ENCODE results near the gene FHIT. TPM values are rescaled to one million over a fixed set of nuclear protein-coding genes. Genes with fewer than 3 reads are reported as not detected.

Gene FHIT
- total and polyA plus RNA-seq, 2 of the 4 experiments (the other 2 are of a cell fraction): 0.07 TPM; not detected in 1

- no peak overlapping the region for H4K8ac ChIP-seq (ENCODE audit: low read depth in 2 of 2, low read length in 2 of 2)
- no peak overlapping the region for H3K18ac ChIP-seq (ENCODE audit: low read depth, low read length)
- intact Hi-C loops (cut with micrococcal nuclease) (no loop called here), in situ Hi-C loops (cut with MboI; ENCODE audit: low sequenced_read_pairs) (no loop called here), dilution Hi-C loops (cut with HindIII; ENCODE audit: low sequenced_read_pairs, unreplicated experiment) (no loop called here)
- CTCF ChIA-PET: no interaction called here
- no peaks in the 10 kb centered on the region for H3K9me3 ChIP-seq (ENCODE audit: control insufficient read depth, insufficient read depth, low read length)
- H3K14ac ChIP-seq (replicated peaks; ENCODE audit: low read depth, low read length): no peak overlapping the region
- no peak for ATAC-seq (ENCODE audit: low read depth)
- no TSS peak for BruUV-seq (replicated peaks)
- no peak overlapping the region for H3K4me3 ChIP-seq (ENCODE audit: insufficient read depth, low read depth, low read length)
- no peak overlapping the region for H3K4ac ChIP-seq (ENCODE audit: low read depth, low read length)
- no peak overlapping the region for H3K56ac ChIP-seq (ENCODE audit: extremely low read depth, insufficient read depth, low read length)
- no peak overlapping the region for H4K91ac ChIP-seq (ENCODE audit: insufficient read depth, low read depth, low read length)
- no peak overlapping the region for H2BK120ac ChIP-seq (ENCODE audit: low read depth, low read length)
- POLR2A ChIA-PET (ENCODE audit: unreplicated experiment): no interaction called here
- H2AK5ac ChIP-seq (ENCODE audit: low read depth, low read length): no peak overlapping the region
- no peak overlapping the region for H3K27ac ChIP-seq (ENCODE audit: insufficient read depth, low read length)
- H4K5ac ChIP-seq (ENCODE audit: low read depth, low read length): no peak overlapping the region
- H4K20me1 ChIP-seq (ENCODE audit: insufficient read depth, low read length): no peaks in the 10 kb centered on the region
- no peaks in the 10 kb centered on the region for H3K4me1 ChIP-seq (ENCODE audit: control insufficient read depth, insufficient read depth, low read length)
- no peak overlapping the region for H2BK20ac ChIP-seq (ENCODE audit: low read depth, low read length)
- H2AFZ ChIP-seq (replicated peaks; ENCODE audit: low read length, poor library complexity): no peak overlapping the region
- no peak overlapping the region for H3K4me2 ChIP-seq (ENCODE audit: low read depth, low read length)
- H2BK15ac ChIP-seq (ENCODE audit: low read depth, low read length): no peak overlapping the region
- no peaks in the 10 kb centered on the region for H3K79me1 ChIP-seq (ENCODE audit: low read depth in 1 of 2, low read length in 2 of 2)
- H3K9ac ChIP-seq (ENCODE audit: low read depth, low read length): no peak overlapping the region
- no peak overlapping the region for H3K23ac ChIP-seq (ENCODE audit: low read depth, low read length)
- H3K36me3 ChIP-seq (ENCODE audit: control insufficient read depth, insufficient read depth, low read length): no peaks in the 10 kb centered on the region
- H2BK5ac ChIP-seq (ENCODE audit: low read depth, low read length, poor library complexity, severe bottlenecking): no peak overlapping the region
- TF ChIP-seq CHD1 (IDR thresholded peaks at IDR 0.05; ENCODE audit: low read depth, low read length) (no peak), POLR2A (IDR thresholded peaks at IDR 0.05; ENCODE audit: low read depth, low read length) (no peak), NFE2L2 (IDR thresholded peaks at IDR 0.05; ENCODE audit: low read depth, low read length) (no peak), FOS (IDR thresholded peaks at IDR 0.05; ENCODE audit: low read depth, low read length) (no peak), CEBPB (IDR thresholded peaks at IDR 0.05; ENCODE audit: low read depth, low read length) (no peak), MXI1 (IDR thresholded peaks at IDR 0.05; ENCODE audit: borderline replicate concordance, low read depth, low read length) (no peak), MAZ (IDR thresholded peaks at IDR 0.05; ENCODE audit: borderline replicate concordance, low read depth, low read length) (no peak), RAD21 (IDR thresholded peaks at IDR 0.05; ENCODE audit: low read length) (no peak), ELK1 (IDR thresholded peaks at IDR 0.05; ENCODE audit: borderline replicate concordance, low read depth, low read length) (no peak), RFX5 (IDR thresholded peaks at IDR 0.05; ENCODE audit: low read depth, low read length) (no peak), RCOR1 (IDR thresholded peaks at IDR 0.05; ENCODE audit: insufficient replicate concordance, low read length) (no peak), CTCF (conservative IDR thresholded peaks at IDR 0.05; ENCODE audit: low read depth, low read length) (no peak), BHLHE40 (IDR thresholded peaks at IDR 0.05; ENCODE audit: low read depth, low read length) (no peak), SMC3 (IDR thresholded peaks at IDR 0.05; ENCODE audit: low read depth, low read length) (no peak), MAFK (IDR thresholded peaks at IDR 0.05; ENCODE audit: low read depth, low read length) (no peak)
- TF ChIP-seq, protein P1, sequence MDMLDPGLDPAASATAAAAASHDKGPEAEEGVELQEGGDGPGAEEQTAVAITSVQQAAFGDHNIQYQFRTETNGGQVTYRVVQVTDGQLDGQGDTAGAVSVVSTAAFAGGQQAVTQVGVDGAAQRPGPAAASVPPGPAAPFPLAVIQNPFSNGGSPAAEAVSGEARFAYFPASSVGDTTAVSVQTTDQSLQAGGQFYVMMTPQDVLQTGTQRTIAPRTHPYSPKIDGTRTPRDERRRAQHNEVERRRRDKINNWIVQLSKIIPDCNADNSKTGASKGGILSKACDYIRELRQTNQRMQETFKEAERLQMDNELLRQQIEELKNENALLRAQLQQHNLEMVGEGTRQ (IDR thresholded peaks at IDR 0.05; ENCODE audit: low read depth, low read length): no peak
- no peak for DNase-seq
- H3K27me3 ChIP-seq (ENCODE audit: control insufficient read depth, insufficient read depth, low read length): no peaks in the 10 kb centered on the region
- H2AK9ac ChIP-seq (replicated peaks; ENCODE audit: low read depth, low read length, poor library complexity): no peak overlapping the region
- no peaks in the 10 kb centered on the region for H3K9me1 ChIP-seq (ENCODE audit: insufficient read depth, low read length)
Observed at GRCh38 chr3:61231693-61232092, 19.6 kb downstream of the FHIT start.
